Measurements from ENCODE around the gene PTPRN2. TPM values are rescaled to one million over a fixed set of nuclear protein-coding genes. Genes with fewer than 3 reads are reported as not detected.

Gene PTPRN2
- total and polyA plus RNA-seq, 2 donors (not counting 1 experiment from before 2014, with no cell fraction given): 0.54 to 1.2 TPM

- Histone ChIP-seq H3K4me3 (replicated peaks in 1 of 4; ENCODE audit: control extremely low read depth in 1 of 4, insufficient read depth in 1 of 4, low read depth in 3 of 4, low read length in 4 of 4) (no peak overlapping the region), H3K79me2 (ENCODE audit: control insufficient read depth, insufficient read depth, low read length) (no peaks in the 10 kb centered on the region), H3K9ac (ENCODE audit: insufficient read depth, low read length) (no peak overlapping the region), H3K4me1 (ENCODE audit: control insufficient read depth, extremely low read depth, insufficient read depth, low read length) (no peaks in the 10 kb centered on the region), H3K4me2 (ENCODE audit: extremely low read depth, insufficient read depth, low read length) (no peak overlapping the region), H3K9me3 (ENCODE audit: control insufficient read depth, insufficient read depth, low read depth, low read length) (no peaks in the 10 kb centered on the region), H2AFZ (ENCODE audit: low read length) (no peak overlapping the region), H3K27ac (ENCODE audit: insufficient read depth, low read length) (no peak overlapping the region), H3K36me3 (ENCODE audit: control insufficient read depth, insufficient read depth, low read length) (no peaks in the 10 kb centered on the region), H4K20me1 (ENCODE audit: control insufficient read depth, extremely low read depth, insufficient read depth, low read length) (no peaks in the 10 kb centered on the region), H3K27me3 (ENCODE audit: control insufficient read depth, insufficient read depth, low read length) (no peaks in the 10 kb centered on the region)
- TF ChIP-seq CTCF (conservative IDR thresholded peaks at IDR 0.05 in 1 of 2, IDR thresholded peaks at IDR 0.05 in 1 of 2; ENCODE audit: low read depth in 1 of 2, low read length in 2 of 2) (no peak), EZH2 (IDR thresholded peaks at IDR 0.05; ENCODE audit: low read length, missing control alignments) (no peak)
- no peak for DNase-seq (ENCODE audit: low read depth in 2 of 2)
Measured at GRCh38 chr7:157743781-157744525, 843.7 kb downstream of the PTPRN2 start.

GRCh38 chr7:157740251-157740798 is 847.3 kb downstream of the PTPRN2 start:
- no peak for DNase-seq (ENCODE audit: low read depth in 2 of 2)
- Histone ChIP-seq H3K4me3 (replicated peaks in 1 of 4; ENCODE audit: control extremely low read depth in 1 of 4, insufficient read depth in 1 of 4, low read depth in 3 of 4, low read length in 4 of 4) (no peak overlapping the region), H4K20me1 (ENCODE audit: control insufficient read depth, extremely low read depth, insufficient read depth, low read length) (no peaks in the 10 kb centered on the region), H3K36me3 (ENCODE audit: control insufficient read depth, insufficient read depth, low read length) (no peaks in the 10 kb centered on the region), H3K4me1 (ENCODE audit: control insufficient read depth, extremely low read depth, insufficient read depth, low read length) (no peaks in the 10 kb centered on the region), H3K27ac (ENCODE audit: insufficient read depth, low read length) (no peak overlapping the region), H2AFZ (ENCODE audit: low read length) (no peak overlapping the region), H3K9ac (ENCODE audit: insufficient read depth, low read length) (no peak overlapping the region), H3K79me2 (ENCODE audit: control insufficient read depth, insufficient read depth, low read length) (no peaks in the 10 kb centered on the region), H3K4me2 (ENCODE audit: extremely low read depth, insufficient read depth, low read length) (no peak overlapping the region), H3K27me3 (ENCODE audit: control insufficient read depth, insufficient read depth, low read length) (no peaks in the 10 kb centered on the region), H3K9me3 (ENCODE audit: control insufficient read depth, insufficient read depth, low read depth, low read length) (no peaks in the 10 kb centered on the region)
- TF ChIP-seq CTCF (conservative IDR thresholded peaks at IDR 0.05 in 1 of 2, IDR thresholded peaks at IDR 0.05 in 1 of 2; ENCODE audit: low read depth in 1 of 2, low read length in 2 of 2) (no peak), EZH2 (IDR thresholded peaks at IDR 0.05; ENCODE audit: low read length, missing control alignments) (no peak)

GRCh38 chr7:157739650-157740049 is 848.0 kb downstream of the PTPRN2 start:
- Histone ChIP-seq H4K20me1 (ENCODE audit: control insufficient read depth, extremely low read depth, insufficient read depth, low read length) (no peaks in the 10 kb centered on the region), H3K36me3 (ENCODE audit: control insufficient read depth, insufficient read depth, low read length) (no peaks in the 10 kb centered on the region), H3K4me2 (ENCODE audit: extremely low read depth, insufficient read depth, low read length) (no peak overlapping the region), H3K9me3 (ENCODE audit: control insufficient read depth, insufficient read depth, low read depth, low read length) (no peaks in the 10 kb centered on the region), H2AFZ (ENCODE audit: low read length) (no peak overlapping the region), H3K4me3 (replicated peaks in 1 of 4; ENCODE audit: control extremely low read depth in 1 of 4, insufficient read depth in 1 of 4, low read depth in 3 of 4, low read length in 4 of 4) (no peak overlapping the region), H3K27me3 (ENCODE audit: control insufficient read depth, insufficient read depth, low read length) (no peaks in the 10 kb centered on the region), H3K79me2 (ENCODE audit: control insufficient read depth, insufficient read depth, low read length) (no peaks in the 10 kb centered on the region), H3K27ac (ENCODE audit: insufficient read depth, low read length) (no peak overlapping the region), H3K4me1 (ENCODE audit: control insufficient read depth, extremely low read depth, insufficient read depth, low read length) (no peaks in the 10 kb centered on the region), H3K9ac (ENCODE audit: insufficient read depth, low read length) (no peak overlapping the region)
- DNase-seq (ENCODE audit: low read depth in 2 of 2): no peak
- TF ChIP-seq CTCF (conservative IDR thresholded peaks at IDR 0.05 in 1 of 2, IDR thresholded peaks at IDR 0.05 in 1 of 2; ENCODE audit: low read depth in 1 of 2, low read length in 2 of 2): no peak
- TF ChIP-seq EZH2 (IDR thresholded peaks at IDR 0.05; ENCODE audit: low read length, missing control alignments): no peak

Measured in fibroblast of lung (primary cell).